HG02798 (cell line): Measurements from ENCODE around the gene HLF.

Experiments used
- ATAC-seq: cut with Tn5 transposase; IDR thresholded peaks from one replicate; pipeline ENCODE4 v1.9.1; 2021; ENCODE audit warnings: mild to moderate bottlenecking; ENCODE audit not compliant: unreplicated experiment, poor library complexity

Gene HLF

DNA sequence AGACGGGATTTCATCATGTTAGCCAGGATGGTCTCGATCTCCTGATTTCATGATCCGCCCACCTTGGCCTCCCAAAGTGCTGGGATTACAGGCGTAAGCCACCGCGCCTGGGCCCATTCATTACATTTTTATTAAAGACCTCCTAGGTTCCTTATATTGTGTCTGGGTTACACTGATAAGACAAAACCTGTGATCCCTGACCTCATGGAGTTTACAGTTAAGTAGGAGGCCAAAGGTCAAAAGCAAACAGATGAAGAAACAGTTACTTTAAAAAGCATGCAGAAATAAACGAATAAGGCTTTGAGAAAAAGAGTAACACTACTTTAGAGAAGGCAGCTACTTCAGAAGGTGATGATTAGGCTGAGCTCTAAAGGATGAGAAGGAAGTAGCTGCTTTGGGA, 14.9 kb upstream of the HLF start:
- ATAC-seq, result no peak

DNA sequence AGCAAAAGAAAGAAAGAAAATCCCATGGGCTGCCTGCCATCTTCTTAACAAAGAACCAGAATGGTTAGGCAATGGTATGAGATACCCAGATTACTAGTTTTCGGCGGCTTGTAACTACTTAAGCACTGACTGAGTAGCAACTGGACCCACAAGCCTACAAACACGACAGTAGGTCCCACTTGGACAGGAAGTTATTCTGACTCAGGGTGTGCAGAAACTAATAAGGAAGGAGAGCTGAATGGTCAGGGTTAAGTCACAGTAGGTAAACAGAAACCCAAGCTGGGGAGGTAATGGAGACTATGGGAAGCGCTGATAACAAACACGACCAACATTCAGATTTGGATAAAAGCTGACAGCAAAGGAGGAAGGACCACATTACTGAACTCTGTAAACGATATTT, 10.4 kb upstream of the HLF start:
- no peak for ATAC-seq

DNA sequence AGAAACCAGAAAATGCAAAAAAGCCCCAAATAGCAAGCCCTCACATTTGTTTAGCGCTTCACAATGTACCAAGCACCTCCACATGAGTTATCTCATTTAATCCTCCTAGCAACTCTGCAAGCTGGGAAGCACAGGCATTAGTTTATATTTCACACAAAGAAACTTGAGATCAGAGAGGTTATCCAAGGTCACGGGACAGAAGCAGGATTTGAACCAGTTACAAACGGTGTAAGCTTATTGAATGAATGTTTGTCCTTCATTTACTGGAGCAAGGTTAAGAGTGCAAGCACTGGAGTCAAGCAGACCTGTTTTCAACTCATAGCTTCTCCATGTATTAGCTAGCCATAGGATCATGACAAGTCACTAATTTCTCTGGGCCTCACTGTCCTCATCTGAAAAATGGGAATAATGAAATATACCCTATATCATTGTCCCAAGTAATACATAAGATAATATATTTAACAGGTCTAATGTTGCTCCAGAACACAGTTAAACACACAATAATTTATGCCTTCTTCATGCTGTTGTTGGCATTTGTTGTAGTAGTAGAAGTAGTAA, 6.1 kb upstream of the HLF start:
- no peak for ATAC-seq

DNA sequence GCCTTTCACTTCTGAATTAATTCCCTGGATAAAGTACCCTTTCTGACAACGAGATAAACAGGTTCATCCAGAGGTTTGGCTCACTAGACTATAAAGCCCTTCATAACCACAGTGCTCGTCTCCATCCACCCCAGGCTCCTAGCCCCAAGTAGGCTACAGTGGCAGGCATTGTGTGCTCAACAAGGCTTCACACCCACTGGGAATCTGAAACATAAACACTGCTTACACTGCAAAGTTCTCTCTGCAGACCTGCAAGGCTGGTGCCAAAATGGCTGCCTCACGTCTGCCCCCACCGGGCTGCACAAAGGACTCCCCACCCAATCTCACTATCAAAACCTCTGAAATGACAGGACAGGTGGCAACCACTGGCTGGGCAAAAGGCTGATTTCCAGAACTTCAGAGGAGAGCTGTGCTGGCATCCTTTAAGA, 5.1 kb upstream of the HLF start:
- no peak for ATAC-seq

DNA sequence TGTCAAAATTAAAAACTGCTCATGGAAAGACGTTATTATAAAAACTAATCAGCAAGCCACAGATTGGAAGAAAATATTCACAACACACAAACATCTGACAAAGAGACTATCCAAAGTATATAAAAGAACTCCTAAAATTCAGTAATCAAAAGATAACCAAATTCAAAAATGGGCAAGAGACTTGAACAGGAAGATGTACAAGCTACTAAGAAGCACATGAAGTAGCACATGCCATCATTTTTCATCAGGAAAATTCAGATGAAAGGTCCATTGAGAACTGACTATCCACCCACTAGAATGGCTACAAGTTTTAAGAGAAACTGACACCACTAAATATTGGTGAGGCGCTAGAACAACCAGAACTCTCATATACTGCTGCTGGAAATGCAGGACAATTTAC, 3.4 kb upstream of the HLF start:
- ATAC-seq, result no peak

DNA sequence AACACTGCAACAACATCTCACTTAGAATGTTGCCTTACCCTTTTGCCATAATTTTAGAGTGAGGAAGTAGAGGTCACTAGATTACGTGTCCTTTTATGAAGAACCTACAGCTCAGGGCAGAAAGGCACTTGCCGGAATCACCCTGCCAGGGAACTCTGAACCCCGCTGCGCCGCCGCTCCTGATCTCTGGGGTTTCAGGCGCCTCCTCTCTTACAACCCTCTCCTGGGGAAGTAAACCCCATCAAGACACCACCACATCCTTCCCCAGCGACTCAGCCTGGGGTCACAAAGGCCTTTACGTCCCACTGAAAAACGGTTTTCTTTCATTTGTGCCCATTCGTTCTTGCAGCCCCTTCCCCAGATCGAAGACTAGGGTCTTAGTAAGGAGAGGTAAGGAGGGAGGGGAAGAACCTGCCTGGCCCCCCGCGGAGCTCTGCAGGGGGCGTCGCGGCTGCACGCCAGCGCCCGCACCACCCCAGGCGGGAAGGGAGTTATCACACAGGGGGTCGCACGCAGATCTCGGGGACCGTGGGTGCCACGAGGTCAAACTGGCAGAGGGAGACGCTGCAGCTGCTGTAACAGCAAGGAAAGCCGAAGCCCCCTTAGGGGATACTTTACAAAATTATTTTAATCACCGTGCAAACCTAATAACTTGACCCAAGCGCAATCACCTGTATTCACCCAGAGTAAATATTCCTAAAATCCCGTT, 1.0 kb upstream of the HLF start:
- no peak for ATAC-seq

DNA sequence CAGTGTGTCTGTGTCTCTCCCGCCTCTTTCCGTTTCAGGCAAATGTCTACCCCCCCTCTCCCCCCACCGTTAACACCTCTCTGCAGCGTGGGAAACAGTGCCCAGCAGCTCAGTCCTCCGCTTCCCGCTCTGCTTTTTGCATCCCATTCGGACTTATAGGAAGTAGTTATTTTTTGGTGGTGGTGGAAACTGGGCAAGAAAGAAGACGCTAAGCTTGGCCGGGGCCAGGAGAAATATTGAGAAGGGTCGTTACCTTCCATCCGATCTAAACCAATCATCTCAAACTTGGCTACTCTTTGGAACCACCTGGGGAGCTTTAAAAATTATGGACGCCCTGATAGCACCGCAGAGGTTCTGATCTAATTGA, 499 bp upstream of the HLF start:
- ATAC-seq, result no peak

DNA sequence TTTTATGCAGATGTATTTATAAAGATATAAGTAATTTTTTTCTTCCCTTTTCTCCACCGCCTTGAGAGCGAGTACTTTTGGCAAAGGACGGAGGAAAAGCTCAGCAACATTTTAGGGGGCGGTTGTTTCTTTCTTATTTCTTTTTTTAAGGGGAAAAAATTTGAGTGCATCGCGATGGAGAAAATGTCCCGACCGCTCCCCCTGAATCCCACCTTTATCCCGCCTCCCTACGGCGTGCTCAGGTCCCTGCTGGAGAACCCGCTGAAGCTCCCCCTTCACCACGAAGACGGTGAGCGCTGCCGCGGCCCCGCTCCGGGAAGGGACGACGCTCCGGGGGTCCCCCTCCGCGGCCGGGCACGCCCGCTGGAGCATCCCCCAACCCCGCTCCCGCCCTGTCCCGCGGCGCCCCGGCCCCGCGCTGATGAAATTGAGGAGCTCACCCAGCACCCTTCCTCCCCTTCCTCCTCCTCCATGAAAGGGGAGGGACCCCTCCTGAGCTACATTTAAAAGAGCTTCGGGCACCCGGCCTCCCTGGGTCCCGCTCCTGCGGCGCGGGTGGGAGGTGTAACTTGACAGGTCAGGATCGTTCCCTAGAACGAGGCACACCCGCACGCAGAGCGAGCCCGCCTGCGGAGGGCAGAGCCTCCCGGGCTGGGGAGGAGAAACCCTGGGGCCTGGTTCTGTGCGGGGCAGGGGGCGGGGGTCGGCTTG, 706 bp downstream of the HLF start:
- ATAC-seq, result no peak

DNA sequence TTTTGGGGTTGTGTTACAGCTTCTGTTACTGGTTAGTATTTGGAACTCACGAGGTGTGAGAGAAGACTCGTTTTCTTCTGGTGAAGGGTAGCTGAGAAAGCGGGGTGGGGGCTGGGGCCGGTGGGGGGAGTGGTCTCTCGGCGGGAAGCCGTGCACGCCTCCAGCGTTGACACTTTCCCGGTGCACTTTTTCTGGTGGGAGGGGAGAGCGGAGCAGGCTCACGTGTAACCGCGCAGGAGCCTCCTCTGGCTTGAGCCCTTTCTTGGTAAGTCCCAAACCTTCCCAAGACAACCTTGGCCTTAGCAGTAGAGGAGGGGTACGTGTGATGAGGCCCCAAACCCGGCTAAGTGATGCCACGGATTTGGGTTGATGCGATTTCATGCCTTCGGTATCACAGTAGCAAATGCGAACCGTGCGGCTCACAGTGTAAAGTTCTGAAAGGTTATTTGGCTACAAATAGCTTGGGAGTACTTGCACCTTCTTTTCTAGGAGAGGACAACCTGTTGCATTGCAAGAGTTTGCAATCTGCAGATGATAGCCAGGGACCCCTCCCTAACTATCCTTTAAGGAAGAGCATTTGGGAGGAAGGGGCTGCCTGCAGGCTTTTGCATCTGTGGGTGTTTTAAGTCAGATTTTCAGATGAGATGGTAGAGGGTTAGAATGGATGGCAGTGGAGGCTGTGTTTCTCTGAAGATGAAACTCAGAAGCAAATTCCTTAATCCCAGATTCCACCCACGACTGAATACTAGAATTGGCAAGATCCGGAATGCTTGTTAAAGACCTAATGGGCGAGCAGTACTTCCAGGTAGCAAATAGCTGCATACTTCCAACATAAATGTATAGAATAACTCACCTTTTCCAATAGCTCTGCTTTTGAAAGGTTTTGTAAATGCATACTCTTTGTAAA, 1.5 kb downstream of the HLF start:
- no peak for ATAC-seq

DNA sequence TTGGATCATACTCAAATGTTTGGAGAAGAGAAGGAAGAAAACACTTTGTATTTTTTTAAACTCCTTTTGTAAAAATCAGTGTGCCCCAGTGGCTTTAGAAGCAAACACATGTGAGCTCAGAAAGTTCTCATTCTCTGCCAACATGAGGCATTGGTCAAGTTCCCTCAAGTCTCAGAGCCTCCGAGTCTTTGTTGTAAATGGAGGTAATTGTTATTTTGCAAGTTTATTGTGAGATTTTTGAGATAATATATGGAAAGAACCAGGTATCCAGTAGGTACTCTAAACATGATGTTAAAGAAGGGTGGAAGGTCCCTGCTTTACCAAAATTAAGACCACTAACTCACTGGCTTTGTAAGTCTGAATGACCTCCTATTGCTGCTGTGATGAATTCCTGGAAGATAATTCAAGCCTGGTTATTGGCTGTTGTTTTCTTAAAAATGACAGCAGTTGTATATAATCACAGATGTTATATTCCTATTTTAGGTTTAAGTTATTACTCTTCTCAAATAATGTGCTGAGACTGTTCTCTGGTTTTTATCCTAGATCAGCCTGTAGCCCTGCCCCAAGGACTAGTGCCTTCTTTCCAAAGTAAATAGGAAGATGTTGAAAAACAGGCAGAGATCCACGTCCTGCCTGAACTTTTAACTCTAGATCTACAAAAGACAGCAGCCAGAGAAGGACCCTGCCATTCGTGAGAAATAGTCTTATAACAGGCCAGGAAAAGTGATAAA, 2.4 kb downstream of the HLF start:
- no peak for ATAC-seq

DNA sequence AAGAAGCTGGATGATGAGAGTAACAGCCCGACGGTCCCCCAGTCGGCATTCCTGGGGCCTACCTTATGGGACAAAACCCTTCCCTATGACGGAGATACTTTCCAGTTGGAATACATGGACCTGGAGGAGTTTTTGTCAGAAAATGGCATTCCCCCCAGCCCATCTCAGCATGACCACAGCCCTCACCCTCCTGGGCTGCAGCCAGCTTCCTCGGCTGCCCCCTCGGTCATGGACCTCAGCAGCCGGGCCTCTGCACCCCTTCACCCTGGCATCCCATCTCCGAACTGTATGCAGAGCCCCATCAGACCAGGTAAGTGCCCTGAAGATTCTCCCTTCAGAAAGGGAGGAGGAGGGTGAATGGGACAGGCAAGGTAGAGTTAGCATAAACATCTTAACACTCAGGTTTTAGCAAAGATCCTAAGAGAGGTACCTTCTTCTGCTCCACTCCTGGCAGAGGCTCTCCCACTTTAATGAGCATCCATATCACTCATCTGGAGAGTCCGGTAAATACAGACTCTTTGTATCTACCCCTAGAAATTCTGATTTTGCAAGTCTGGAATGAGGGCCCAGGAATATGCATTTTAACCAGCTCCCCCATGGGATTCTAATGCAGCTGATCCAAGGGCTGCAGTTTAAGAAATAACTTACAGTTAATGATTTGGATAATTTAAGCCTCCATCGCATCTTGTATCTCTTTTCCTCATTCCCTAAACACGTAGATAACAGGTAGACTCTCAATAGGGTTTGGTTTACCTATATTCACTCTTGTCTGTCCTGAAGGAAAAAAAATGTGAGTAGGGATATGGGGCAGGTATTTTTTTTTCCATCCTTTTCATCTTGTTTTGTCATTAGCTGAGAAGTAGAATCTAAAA, 3.3 kb downstream of the HLF start:
- ATAC-seq, result no peak

DNA sequence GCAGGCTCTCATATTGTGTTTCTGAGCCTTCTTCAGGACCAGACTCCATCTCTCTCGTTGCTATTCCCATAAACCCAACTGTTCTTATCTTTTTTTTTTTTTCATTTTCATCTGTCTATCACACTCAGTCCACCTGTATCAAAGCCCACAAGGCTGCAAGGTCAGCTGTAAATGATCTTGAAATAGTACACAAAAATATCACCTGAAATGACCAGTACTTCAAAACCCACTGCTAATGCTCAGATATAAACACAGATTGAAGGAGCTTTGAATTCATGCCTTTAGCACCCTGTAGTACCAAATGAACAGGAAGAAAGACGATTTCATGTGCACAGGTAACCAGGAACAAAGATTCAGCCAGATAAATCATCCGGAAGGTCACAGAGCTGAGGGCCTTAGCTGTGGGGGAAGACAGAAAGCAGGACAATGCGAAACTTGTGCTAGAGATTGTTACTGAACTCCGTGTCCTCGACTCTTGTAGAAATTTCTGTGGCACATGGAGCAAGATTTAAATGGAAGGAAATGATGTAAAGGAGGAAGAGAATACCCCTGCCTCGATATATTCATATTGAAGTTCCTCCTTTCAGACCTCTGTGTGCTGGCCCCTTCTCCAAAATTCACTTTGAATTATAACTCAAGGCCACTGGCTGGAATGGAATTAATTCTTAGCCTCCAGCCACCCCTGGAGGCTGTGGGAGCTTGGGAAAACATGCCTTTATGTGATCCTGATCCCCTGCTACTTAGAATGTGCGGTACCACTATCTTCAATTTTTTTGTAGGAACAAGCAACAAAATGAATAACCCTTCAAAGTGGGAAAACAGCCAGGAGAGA, 4.1 kb downstream of the HLF start:
- ATAC-seq, result no peak

DNA sequence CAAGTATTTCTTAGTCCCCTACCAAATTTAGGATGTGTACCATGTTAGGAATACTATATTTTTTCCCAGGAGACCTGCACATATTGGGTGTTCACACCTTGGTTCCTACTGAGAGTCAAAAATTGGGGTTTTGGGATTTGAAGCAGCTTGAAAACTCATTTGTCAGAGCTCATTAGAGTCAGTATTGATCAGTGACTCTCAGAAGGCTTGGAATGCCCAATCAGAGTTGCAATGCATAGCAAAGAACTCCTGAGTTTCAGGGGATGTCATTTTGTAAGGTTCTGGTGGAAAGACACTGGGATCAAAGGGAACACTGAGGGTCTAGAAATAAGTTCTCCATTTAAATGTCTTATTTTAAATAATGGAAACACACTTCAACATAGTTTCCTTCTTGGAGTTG, 5.1 kb downstream of the HLF start:
- no peak for ATAC-seq

DNA sequence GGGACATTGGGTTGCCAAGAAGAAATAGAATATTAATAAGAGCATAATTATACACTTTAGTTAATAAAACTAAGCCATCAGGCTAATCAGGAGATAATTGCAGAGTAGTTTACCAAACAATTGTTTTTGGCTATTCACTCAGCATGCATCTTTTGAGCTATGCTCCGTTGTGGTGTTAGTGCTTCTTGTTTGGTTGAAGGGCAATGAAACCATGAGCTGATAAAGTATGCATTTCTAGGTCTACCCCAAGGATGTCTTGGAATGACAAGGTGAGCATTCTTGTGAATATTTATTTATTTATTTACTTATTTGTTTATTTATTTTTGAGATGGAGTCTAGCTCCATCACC, 6.4 kb downstream of the HLF start:
- no peak for ATAC-seq

DNA sequence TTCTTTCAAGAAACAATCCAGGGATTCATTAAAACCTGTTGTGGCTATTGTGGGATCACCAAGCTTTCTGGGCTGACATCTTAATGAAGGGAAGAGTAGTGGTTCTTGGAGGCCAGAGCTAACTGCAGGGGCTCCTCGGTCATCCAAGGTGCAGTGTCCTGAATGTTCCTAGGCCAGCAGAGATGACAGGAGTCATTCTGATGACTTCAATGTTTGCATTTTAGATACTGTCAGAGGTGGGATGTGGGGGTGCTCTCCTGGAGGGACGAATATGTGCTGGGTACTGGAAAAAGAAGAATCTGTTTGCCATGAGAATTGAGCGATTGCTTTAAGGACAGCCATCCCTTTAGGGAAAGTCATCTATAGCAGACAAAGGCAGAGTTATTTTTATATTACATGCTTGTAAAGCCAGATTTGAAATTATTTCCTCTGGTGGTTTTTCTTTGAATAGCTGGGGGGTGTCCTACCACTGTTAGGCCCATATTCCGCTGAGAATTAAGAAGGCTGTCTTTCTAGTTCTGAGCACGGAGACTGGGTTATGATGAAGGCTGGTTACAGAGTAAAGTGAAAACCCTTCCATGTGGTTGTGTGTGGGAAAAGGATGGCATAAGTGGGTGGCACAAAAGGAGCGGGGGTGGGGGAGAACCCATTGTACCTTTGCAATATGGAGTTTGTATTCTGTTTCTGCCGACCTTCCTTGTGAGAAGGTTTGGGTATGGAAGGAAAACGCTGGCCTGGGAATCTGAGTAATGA, 7.4 kb downstream of the HLF start:
- ATAC-seq, result no peak

DNA sequence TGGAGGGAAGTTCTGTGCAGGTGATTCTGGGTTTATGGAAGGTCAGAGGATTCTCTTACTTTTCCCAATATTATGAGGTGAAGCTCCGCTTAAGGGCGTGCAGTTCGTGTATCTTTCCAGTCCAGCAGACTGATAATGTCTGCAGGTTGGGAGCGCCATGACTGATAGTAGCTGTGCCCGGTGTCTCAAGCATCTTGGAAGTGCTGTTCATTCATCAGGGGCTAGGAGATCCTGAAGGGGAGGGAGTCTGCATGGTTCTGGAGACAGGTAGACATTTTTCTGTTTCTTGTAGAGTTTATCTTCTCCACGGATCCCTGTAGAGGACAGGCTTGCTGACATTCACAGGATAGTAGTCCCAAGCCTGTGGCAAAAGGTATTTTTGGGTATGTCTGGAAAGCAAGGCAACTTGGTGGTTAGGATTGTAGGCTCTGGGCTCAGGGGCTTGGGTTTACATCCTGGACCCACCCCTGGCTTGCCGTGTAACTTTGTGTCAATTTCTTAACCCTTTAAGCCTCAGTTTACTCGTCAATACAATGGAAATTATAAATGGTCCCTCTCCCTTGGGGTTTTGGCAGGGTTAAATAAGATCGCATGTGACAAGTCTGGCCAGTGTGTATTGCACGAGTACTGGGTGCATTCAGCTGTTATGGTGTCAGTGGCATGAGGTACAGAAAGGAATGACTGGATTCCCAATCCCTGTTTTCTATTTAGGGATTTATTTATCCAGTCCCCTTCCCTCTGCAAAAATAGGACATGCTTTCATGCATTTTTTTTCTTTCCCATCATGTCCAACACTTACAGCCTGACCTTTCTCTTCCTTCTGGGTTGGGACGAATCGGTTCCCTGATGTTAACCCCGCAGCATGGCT, 8.2 kb downstream of the HLF start:
- no peak for ATAC-seq
